NCI-H82 treated with DMSO at 0.1 percent for 48 hours (cell line): ENCODE results near the gene ABCB4.
"Not testable (repeated sequence)": the region's sequence is repeated elsewhere in the genome, so short reads cannot be mapped to it uniquely, and the experiment has no call there.

Experiments
- DNase-seq: peaks from one replicate; lab custom pipeline; 2025; ENCODE audit not compliant: unreplicated experiment; lab: John Stamatoyannopoulos, UW

ABCB4 gene

DNA sequence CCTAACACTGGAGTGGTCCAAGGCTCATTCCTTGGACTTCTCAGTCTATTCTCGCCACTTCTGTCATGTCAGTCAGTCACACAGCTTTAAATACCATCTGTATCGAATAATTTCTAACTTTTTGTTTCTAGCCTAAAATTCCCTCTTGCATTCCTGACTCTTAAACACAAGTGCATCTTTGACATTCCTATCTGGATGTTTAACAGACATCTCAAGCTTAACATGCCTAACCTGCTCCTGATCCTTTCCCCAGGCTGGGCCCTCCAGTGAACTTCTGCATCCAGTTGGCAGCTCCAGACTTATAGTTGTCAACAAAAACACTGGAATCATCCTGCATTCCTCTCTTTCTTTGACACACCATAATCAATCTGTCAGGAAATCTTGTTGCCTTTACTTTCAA lies 4.5 kb upstream of the ABCB4 start:
- no peak for DNase-seq

DNA sequence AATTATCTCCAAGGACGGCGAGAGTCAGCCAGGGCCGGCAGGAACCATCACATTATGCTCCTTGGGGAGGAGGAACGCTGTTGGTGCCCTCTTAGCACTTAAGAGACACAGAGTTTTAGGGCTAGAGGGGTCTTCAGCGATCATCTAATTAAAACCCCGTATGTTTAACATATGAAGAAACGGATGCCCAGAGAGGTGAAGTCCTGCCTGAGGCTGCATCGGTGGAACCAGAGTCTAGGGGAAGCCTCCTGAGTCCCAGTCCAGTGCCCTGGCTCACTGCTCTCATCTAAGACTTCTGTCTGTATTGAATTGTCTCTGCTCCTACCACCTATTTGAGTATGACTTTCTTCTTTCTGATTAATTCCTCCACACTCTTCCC lies 688 bp upstream of the ABCB4 start:
- DNase-seq = no peak

DNA sequence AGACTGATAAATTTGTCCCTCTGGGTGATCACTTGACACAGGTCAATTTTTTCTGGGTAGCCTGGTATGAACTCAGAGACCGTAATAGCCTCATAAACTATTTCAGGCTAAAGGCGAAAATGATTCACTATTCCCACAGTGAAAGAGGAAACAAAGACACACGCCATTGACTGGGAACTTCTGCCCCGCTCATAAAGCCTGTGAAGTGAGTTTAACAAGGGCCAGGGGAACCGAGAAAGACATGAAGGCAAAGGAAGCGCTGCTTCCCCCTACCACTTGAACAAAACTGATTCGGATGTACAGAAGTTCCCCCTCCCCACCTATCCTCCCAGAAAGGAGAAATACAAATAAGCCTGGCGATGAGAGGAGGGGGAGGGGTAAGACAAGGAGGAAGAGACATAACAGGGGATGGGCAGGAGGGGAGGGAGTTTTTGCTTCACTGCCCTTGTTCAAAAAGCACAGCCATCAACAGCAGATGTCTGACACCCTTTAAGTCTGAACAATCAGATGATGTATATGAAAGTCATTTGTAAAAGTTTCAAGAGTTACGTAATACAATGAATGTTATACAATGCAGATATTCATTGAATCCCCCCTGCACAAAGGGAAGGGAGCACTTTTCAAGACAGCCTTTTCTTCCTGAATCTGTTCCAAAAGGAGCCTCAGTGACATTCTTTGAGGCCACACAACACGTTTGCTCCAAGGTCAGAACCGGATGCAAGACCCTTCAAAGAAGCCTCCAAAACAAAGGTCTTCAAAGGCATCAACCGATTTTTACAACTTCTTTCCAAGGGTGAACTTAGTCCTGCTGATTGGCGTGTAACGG lies 734 bp downstream of the ABCB4 start:
- no peak for DNase-seq

DNA sequence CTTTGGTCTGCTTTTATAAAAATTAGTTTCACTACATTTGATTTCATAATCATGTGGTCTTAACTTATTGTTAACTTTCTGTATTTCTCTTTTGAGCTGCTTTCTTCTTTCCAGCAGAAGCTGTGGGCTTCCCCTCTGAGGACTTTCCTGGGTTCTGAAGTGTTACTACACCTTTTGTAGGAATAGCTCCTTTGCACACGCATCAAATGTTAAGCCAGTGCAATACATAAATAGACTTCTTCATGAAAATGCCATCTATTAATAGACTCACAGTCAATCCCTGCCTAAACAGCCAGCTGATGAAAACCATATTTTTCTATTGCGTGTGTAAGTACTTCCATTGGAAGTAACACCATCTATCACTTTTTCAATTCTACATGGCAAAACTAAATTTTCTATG lies 1.5 kb downstream of the ABCB4 start:
- no peak for DNase-seq

DNA sequence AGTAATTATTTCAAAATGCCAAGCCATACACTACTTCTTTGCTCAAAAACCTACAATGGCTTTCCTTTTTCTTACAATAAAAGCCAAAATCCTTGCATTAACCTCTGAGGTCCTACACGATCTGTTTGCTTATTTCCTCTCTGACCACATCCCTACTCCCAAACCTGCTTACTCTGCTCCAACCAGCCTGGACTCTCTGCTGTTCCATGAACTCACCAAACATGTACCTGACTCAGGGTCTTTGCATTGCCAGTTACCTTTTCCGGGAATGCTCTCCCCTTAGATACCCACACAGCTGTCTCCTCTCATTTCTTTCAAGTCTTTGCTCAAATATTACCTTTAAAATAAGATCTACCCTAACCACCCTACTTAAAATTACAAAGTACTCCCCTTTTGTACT lies 2.3 kb downstream of the ABCB4 start:
- DNase-seq = no peak

DNA sequence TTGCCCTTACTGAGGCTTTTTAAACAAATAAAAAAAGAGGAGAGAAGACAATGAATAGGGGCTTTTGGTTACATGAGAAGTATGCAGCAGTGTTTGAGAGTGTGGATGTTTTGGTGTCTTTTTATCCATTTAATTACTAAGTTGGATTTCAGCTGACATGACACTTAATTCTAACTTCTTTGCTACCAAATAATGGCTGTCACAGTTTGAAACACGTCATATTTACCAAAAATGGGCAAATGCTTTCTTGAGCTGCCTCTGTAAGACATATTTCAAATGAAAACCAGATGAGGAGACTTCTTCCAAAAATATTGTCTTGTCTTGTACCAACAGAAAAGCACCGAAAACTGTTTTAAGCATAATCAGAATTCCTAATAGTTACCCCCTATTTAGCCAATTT lies 4.0 kb downstream of the ABCB4 start:
- DNase-seq = no peak

DNA sequence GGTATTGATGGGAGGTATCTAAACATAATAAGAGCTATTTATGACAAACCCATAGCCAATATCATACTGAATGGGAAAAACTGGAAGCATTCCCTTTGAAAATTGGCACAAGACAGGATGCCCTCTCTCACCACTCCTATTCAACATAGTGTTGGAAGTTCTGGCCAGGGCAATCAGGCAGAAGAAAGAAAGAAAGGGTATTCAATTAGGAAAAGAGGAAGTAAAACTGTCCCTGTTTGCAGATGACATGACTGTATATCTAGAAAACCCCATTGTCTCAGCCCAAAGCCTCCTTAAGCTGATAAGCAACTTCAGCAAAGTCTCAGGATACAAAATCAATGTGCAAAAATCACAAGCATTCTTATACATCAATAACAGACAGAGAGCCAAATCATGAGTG lies 6.3 kb downstream of the ABCB4 start:
- DNase-seq = not testable (repeated sequence)

DNA sequence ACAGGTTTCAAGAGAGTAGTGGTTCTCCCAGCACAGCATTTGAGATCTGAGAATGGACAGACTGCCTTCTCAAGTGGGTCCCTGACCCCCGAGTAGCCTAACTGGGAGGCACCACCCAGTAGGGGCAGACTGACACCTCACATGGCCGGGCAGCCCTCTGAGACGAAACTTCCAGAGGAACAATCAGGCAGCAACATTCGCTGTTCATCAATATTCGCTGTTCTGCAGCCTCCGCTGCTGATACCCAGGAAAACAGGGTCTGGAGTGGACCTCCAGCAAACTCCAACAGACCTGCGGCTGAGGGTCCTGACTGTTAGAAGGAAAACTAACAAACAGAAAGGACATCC lies 10.0 kb downstream of the ABCB4 start:
- not testable (repeated sequence) for DNase-seq

DNA sequence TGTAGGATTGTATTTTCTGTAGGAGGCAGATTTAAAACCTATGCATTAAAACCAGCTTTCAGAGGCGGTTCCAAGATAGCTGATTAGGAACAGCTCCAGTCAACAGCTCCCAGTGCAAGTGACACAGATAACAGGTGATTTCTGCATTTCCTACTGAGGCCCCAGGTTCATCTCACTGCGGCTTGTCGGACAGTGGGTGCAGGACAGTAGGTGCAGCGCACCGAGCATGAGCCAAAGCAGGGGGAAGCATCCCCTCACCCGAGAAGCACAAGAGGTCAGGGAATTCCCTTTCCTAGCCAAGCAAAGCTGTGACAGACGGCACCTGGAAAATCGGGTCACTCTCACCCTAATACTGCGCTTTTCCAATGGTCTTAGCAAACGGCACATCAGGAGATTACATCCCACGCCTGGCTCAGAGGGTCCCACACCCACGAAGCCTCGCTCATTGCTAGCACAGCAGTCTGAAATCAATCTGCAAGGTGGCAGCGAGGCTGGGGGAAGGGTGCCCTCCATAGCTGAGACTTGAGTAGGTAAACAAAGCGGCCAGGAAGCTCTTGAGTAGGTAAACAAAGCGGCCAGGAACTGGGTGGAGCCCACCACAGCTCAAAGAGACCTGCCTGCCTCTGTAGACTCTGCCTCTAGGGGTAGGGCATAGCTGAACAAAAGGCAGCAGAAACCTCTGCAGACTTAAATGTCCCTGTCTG lies 10.5 kb downstream of the ABCB4 start:
- DNase-seq = not testable (repeated sequence)

DNA sequence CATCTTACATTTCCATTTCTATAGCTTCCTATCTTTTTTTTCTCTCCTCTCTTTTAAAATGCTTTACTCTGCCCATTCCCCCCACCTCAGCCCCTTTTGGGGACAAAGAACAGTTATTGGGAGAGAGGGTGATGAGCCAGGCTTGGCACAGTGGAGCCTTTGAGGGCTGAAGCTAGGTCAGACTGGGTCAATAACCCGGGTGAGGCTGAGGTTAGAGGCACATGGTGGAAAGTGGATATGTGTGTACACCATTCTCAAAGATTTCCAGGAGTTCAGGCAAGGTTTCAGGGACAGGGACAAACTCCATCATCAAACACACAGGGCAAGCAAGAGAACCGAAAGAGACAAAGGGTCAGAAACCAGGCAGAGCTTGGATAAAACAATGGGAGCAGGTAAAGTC lies 11.5 kb downstream of the ABCB4 start:
- DNase-seq = no peak

DNA sequence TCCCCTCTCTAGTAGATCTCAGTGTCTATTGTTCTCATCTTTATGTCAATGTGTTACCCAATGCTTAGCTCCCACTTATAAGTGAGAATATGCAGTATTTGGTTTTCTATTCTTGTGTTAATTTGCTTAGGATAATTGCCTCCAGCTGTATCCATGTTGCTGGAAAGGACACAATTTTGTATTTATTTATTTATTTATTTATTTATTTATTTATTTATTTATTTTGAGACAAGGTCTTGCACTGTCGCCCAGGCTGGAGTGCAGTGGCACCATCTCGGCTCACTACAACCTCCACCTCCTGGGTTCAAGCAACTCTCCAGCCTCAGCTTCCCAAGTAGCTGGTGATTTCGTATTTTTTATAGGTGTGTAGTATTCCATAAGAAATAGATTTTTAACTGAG lies 15.0 kb downstream of the ABCB4 start:
- DNase-seq = not testable (repeated sequence)

DNA sequence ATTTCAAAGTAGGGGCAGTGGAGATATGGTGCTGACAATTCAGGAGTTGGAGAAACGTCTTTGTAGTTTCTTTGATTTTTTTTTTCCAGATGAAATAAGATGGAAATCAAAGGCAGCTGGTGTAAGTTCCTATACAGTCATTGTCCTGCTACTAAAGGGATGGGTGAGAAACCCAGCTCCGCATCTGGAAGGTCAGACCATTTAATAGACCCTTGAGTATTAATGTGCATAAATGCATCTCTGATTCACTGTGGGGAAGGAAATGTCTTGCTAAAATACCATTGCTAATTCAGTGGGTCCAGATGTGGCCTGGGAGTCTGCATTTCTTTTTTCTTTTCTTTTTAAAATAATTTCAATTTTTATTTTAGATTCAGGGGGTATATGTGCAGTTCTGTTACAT lies 15.5 kb downstream of the ABCB4 start:
- DNase-seq = no peak

DNA sequence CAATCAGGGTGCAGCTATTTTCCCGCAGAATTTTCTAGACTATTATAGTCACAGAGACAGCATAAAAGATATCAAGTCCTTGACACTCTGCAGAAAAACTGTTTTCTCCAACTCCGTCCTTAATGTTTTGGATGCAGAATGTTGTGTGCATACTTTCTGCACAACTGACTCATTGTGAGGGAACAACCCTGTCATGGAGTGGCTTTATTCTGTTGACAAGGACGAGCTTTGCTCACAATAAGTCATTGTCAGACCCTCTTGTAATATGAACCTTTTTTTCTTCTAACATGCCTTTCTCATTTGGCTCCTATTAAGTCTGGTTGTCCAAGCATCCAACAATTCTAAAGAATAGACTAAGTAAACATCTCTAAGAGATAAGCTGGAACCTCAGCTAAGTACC lies 17.3 kb downstream of the ABCB4 start:
- no peak for DNase-seq

DNA sequence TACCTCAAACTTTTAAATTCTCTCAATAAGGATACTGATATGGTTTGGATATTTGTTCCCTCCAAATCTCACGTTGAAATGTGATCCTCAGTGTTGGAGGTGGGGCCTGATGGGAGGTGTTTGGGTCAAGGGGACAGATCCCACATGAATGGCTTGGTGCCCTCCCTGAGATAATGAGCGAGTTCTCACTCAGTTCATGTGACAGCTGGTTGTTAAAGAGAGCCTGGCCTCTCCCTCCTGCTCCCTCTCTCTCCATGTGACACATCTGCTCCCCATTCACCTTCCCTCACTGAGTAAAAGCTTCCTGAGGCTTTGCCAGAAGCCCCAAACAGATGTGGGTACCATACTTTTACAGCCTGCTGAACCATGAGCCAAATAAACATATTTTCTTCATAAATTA lies 19.2 kb downstream of the ABCB4 start:
- no peak for DNase-seq

DNA sequence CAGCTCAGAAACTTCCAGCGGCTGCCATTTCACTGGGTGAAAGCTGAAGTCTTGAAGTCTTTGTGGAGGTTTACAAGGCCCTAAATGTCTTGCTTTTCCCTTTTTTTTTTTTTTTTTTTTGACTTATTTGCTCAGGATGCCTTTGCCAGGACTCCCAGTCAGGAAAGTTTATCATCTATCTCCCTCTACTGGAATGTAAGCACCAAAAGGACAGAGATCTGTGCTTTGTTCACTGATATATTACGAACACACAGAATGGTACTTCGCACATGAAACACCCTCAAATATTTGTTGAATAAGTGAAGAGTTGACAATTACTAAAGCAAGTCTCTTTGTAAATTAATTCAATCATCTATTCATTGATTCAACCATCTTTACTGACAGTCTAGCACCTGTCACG lies 23.2 kb downstream of the ABCB4 start:
- DNase-seq = no peak

DNA sequence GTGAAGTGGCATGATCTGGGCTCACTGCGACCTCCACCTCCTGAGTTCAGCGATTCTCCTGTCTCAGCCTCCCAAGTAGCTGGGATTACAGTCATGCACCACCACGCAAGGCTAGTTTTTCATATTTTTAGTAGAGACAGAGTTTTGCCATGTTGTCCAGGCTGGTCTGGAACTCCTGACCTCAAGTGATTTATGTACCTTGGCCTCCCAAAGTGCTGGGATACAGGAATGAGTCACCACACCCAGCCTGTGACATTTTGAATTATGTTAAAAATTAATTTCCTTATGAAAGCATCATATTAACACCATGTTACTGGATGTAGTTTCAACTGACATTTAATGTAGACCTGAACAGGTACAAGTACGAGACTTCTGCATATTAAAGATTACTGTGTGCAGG lies 24.3 kb downstream of the ABCB4 start:
- no peak for DNase-seq

DNA sequence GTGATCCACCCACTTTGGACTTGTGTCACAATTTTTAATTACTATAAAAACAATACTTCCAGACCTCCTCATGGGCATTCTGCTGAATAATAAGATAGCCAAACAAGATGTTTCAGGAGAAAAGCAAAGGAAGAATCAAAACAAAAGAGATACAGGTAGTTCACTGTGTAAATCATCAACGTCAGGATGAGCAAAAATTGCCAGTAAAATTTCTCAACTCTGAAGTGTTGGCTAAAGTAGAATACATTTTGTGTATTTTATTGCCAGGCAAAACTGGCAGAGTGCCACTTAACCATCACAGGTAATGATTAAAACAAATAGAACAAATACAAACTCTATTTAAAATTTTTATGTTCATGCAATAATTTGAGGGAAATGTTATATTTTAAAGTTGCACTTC lies 24.8 kb downstream of the ABCB4 start:
- DNase-seq = no peak

DNA sequence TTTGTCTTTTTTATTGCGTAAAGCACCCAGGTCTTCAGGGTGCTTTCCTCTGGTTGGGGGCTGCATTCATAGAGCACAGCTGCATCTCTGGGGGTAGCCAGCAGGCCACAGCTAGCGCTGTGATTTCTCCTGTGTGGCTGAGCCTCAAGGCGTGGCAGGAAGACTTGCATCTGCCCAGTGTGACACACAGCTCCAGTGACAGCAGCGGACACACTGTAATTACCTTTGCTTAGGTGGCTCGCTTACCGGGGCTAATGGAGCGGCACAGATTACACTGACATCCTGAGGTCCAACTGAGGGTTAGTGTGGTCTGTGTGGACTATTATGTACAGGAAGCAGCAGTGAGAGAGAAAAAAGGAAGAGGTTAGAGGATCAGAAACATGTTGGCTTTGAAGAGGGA lies 27.1 kb downstream of the ABCB4 start:
- no peak for DNase-seq

DNA sequence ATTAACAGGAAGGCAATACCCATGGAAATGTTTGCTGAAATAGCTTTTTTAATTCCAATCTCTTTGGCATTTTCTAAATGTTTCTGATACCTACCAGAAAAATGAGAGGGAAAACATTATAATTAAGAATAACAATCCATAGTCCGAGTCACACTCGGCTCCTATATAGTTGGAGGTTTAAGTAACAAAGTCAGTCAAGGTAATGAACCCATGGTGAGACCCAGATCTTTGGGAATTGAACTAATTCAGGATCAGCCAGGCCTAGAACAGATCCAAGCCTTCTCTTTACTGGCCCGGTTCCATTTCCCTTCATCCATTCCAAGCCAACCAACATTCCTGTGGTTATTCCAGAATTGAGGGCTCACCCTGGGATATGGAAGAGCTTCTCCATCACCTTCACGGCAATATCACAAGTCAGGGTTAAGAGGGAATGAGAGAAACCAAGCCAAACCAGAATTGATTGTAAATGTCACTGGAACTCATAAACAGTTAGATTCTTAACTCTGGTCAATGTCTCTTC lies 28.3 kb downstream of the ABCB4 start:
- no peak for DNase-seq

DNA sequence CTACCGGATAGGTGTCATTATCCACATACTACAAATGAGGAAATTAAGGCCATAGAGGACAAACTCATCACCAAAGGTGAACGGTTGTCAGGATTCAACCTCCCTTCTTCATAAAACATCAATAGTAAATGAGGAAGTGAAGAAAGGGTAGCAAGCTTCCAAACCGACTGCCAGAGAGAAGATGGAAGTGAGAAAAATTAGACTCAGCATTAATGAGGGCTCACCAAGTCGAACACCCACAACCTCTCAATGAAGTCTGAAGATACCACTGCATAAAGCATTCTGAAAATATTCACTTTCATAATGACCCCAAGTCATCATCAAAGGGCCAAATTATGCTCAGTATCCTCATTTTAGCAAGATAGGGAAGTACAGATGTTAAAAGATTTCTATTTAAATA lies 29.6 kb downstream of the ABCB4 start:
- no peak for DNase-seq

DNA sequence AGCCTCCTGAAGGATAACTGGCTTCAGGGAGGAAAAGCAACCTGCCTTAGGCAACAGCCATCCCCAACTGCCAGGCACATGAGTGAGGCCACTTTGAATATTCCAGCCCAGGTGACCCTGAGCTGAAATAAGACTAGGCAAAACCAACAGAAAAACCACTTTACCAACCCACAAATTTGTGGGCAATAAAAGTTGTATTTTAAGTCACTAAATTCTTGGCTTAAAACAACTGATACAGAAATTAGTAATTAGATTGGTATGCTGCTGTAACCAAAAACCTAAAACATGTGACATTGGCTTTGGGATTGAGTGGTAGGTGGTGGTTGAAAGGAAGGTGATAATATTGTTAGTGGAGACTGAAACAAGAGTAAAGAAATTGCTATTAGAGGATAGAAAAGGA lies 39.9 kb downstream of the ABCB4 start:
- DNase-seq = no peak

DNA sequence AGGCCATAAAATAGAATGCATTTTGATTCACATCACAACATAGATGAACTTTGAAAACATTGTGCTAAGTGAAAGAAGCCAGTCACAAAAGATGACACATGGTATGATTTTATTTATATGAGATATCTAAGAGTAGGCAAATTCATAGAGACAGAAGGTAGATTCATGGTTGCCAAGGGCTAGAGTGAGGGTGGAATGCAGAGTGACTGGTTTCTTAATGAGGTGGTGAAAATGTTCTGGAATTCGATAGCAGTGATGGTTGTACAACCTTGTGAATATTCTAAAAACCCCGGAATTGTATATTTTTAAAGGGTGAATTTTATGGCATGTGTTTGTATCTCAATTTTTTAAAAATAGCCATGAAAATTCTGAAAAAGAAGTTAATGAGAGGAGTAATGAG lies 42.9 kb downstream of the ABCB4 start:
- no peak for DNase-seq

DNA sequence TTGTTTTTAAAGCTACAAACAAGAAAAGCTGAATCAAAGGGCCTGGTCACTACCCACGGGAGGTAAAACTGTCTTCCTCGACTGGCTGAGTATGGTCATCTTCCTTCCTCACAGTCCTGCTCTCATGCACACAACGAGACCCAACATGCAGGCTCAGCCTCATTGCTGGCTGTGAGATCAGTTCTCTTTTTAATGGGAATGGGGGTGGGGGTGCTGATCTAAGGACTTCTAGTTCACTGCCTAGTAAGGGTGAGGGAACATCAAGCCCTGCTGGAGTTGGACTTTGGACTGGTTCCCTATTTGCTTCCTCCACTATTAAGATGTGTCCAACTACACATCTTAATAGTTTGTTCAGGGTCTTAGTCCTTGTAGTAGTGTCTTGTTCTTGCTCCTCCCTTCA lies 48.2 kb downstream of the ABCB4 start:
- no peak for DNase-seq
